ENCODE data around the gene DOC2B. TPM values are rescaled to one million over a fixed set of nuclear protein-coding genes. Genes with fewer than 3 reads are reported as not detected.
"Not testable (repeated sequence)": the region's sequence is repeated elsewhere in the genome, so short reads cannot be mapped to it uniquely, and the experiment has no call there.

The DOC2B gene
- total and polyA plus RNA-seq, 8 donors = 2.4 to 6.9 (median 3.4) TPM

- H3K27me3 ChIP-seq = peaks cover 0 to 20% of the 10 kb centered on the region in 2 donors
- H3K4me3 ChIP-seq = no peak overlapping the region
- no peaks in the 10 kb centered on the region for H3K9me3 ChIP-seq
- H3K4me1 ChIP-seq = peaks cover 14 to 15% of the 10 kb centered on the region in 2 donors
- DNase-seq (no peak), ATAC-seq (no peak)
- no peaks in the 10 kb centered on the region for H3K36me3 ChIP-seq
- intact Hi-C loops (cut with DNase I) = no loop called here
- no peak for TF ChIP-seq CTCF (IDR thresholded peaks at IDR 0.05)
- H3K27ac ChIP-seq = no peak overlapping the region
Observed at GRCh38 chr17:202501-202951, 21.1 kb upstream of the DOC2B start.

- DNase-seq; H3K27ac ChIP-seq; ATAC-seq; H3K4me3 ChIP-seq; intact Hi-C loops (cut with DNase I); H3K9me3 ChIP-seq; H3K36me3 ChIP-seq: not testable (repeated sequence)
- Histone ChIP-seq H3K4me1 (peaks cover 14 to 15% of the 10 kb centered on the region in 2 donors), H3K27me3 (peaks cover 0 to 22% of the 10 kb centered on the region in 2 donors)
Observed at GRCh38 chr17:201736-202135, 20.3 kb upstream of the DOC2B start.

GRCh38 chr17:201257-201656 is 19.8 kb upstream of the DOC2B start:
- peaks cover 14 to 15% of the 10 kb centered on the region in 2 donors for H3K4me1 ChIP-seq
- DNase-seq; intact Hi-C loops (cut with DNase I); ATAC-seq; H3K27ac ChIP-seq; H3K4me3 ChIP-seq; H3K36me3 ChIP-seq; H3K9me3 ChIP-seq: not testable (repeated sequence)
- peaks cover 0 to 27% of the 10 kb centered on the region in 2 donors for H3K27me3 ChIP-seq

GRCh38 chr17:200586-200985 is 19.1 kb upstream of the DOC2B start:
- ATAC-seq (peak; percentile 5), DNase-seq (no peak)
- intact Hi-C loops (cut with DNase I) = no loop called here
- no peak overlapping the region for H3K4me3 ChIP-seq
- H3K27me3 ChIP-seq = peaks cover 0 to 28% of the 10 kb centered on the region in 2 donors
- no peaks in the 10 kb centered on the region for H3K36me3 ChIP-seq
- H3K27ac ChIP-seq = no peak overlapping the region
- no peaks in the 10 kb centered on the region for H3K9me3 ChIP-seq
- TF ChIP-seq CTCF (IDR thresholded peaks at IDR 0.05) = no peak
- H3K4me1 ChIP-seq = peaks cover 14 to 15% of the 10 kb centered on the region in 2 donors

GRCh38 chr17:199806-200545 is 18.5 kb upstream of the DOC2B start:
- H3K4me1 ChIP-seq = peaks cover 14 to 15% of the 10 kb centered on the region in 2 donors
- H3K9me3 ChIP-seq = no peaks in the 10 kb centered on the region
- H3K27ac ChIP-seq = no peak overlapping the region
- no peak for TF ChIP-seq CTCF (IDR thresholded peaks at IDR 0.05)
- DNase-seq = peak in 1 of 4 donors; percentile 37
- ATAC-seq = peak; percentile 70
- H3K4me3 ChIP-seq = no peak overlapping the region
- H3K27me3 ChIP-seq = peaks cover 0 to 34% of the 10 kb centered on the region in 2 donors
- no peaks in the 10 kb centered on the region for H3K36me3 ChIP-seq
- intact Hi-C loops (cut with DNase I) = no loop called here

- intact Hi-C loops (cut with DNase I) = no loop called here
- DNase-seq (peak in 2 of 4 donors; percentile 53 to 66), ATAC-seq (peak; percentile 8)
- H3K27me3 ChIP-seq = peaks cover 0 to 42% of the 10 kb centered on the region in 2 donors
- TF ChIP-seq CTCF (IDR thresholded peaks at IDR 0.05) = no peak
- H3K4me3 ChIP-seq = no peak overlapping the region
- no peaks in the 10 kb centered on the region for H3K9me3 ChIP-seq
- H3K36me3 ChIP-seq = no peaks in the 10 kb centered on the region
- peaks cover 14 to 15% of the 10 kb centered on the region in 2 donors for H3K4me1 ChIP-seq
- H3K27ac ChIP-seq = no peak overlapping the region
Observed at GRCh38 chr17:199191-199604, 17.7 kb upstream of the DOC2B start.

GRCh38 chr17:198225-198624 is 16.8 kb upstream of the DOC2B start:
- H3K9me3 ChIP-seq; H3K4me3 ChIP-seq; intact Hi-C loops (cut with DNase I); H3K27ac ChIP-seq; ATAC-seq; DNase-seq; H3K36me3 ChIP-seq: not testable (repeated sequence)
- peaks cover 14 to 15% of the 10 kb centered on the region in 2 donors for H3K4me1 ChIP-seq
- peaks cover 0 to 51% of the 10 kb centered on the region in 2 donors for H3K27me3 ChIP-seq

Data from left lung (tissue), 10 donors.